Upper lobe of right lung (tissue), 1 donor: ENCODE data around the gene PTPRCAP. TPM values are rescaled to one million over a fixed set of nuclear protein-coding genes. Genes with fewer than 3 reads are reported as not detected.
A peak's percentile ranks its signal among the peaks of the same experiment; 100 is the strongest.
"Not testable (repeated sequence)": the region's sequence is repeated elsewhere in the genome, so short reads cannot be mapped to it uniquely, and the experiment has no call there.

Experiments
- ATAC-seq: fragments of 200-7000 bp; cut with Tn5 transposase; one replicate; pipeline ENCODE4 v1.9.1; 2020; ENCODE audit warnings: mild to moderate bottlenecking, moderate library complexity
- DNase-seq: peaks from one replicate; pipeline ENCODE4 v3.0.0-alpha.2; 2020
- H3K27ac ChIP-seq: fragments of 200-600 bp; one replicate; pipeline ENCODE4 v1.8.0; 2022
- H3K27me3 ChIP-seq: fragments of 200-600 bp; one replicate; pipeline ENCODE4 v1.8.0; 2022; ENCODE audit warnings: mild to moderate bottlenecking
- H3K36me3 ChIP-seq: fragments of 200-600 bp; one replicate; pipeline ENCODE4 v1.8.0; 2022
- H3K4me1 ChIP-seq: fragments of 200-600 bp; one replicate; pipeline ENCODE4 v1.8.0; 2022
- H3K4me3 ChIP-seq: fragments of 200-600 bp; one replicate; pipeline ENCODE4 v1.8.0; 2022; ENCODE audit warnings: mild to moderate bottlenecking
- H3K9me3 ChIP-seq: fragments of 200-600 bp; one replicate; pipeline ENCODE4 v1.8.0; 2022
- intact Hi-C: fragments of 100-400 bp; cut with DNase I; formaldehyde crosslinking; loops from one replicate; pipeline ENCODE4 v1.11.0; 2022
- total RNA-seq: library from RNA; stranded (reverse); fragmentation: NEBNext Ultra II Directional; extraction: Animal tissue kit (Norgen Biotek cat#: 25700); gene quantifications from one replicate; pipeline ENCODE4 v1.2.1, GENCODE V29; 2021
- TF ChIP-seq, protein P1 (sequence below): fragments of 200-600 bp; IDR thresholded peaks from one replicate; pipeline ENCODE4 v1.8.0; 2022; ENCODE audit warnings: antibody characterized with exemption
- donor health status: DM: no; HTN: yes; CAD: no; lungs with severe emphysema.

The PTPRCAP gene
- total RNA-seq, 1 donor from 2014 or later: 17.7 TPM

DNA sequence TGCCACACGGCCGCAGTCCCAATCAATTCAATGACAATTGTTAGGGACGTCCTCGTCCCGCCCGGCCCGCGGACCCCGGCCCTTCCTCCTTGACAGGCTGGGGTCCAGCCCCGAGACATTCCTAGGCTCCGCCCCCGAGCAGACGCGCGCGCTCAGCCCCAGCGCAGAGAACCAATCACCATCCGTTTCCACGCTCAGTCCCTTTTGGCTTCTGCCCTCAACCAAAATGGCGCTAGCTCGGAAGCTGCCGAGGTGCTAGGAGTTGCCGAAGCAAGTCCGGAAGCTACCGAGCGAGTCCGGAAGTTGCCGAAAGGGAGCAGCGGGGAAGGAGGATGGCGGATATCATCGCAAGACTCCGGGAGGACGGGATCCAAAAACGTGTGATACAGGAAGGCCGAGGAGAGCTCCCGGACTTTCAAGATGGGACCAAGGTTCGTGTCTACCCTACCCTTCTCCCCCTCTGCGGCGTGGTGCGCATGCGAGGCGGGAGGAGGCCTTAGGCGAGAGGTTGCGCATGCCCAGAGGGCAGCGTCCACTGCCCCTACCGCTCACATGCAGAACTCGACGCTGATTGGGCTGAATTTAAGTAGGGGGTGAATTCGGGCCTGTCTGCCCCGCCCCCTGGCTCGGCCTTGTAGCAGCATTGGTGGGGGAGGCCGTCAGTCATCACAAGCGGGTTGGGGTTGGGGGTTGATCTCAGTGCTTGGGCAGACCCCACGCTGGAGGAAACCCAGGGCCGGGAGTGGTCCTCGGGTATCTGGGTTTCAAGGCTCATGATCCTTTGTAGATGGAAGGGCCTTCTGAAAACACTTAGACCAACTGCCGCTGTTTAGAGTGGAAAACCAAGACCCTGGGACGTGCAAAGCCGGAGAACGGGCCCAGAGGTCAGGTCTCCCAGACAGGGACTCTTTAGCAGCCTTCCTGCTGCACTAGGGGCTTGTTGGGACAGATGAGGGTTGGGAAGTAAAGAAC, 45.6 kb upstream of the PTPRCAP start, which contains the start of gene AIP:
TSS of gene AIP (plus strand) at position 200 of the 972 bp plus-strand sequence. CDS start at position 333, 133 bp downstream.
- intact Hi-C loops: no loop called here
- Histone ChIP-seq H3K27me3 (no peaks in the 10 kb centered on the region), H3K4me3 (peak within 1 kb of the TSS; percentile 62), H3K27ac (peak within 1 kb of the TSS; percentile 88), H3K36me3 (peaks cover 17% of the 10 kb centered on the region), H3K9me3 (no peaks in the 10 kb centered on the region), H3K4me1 (peaks cover 36% of the 10 kb centered on the region)
- peak; percentile 98 for ATAC-seq
- peak; percentile 97 for DNase-seq
- TF ChIP-seq, protein P1, sequence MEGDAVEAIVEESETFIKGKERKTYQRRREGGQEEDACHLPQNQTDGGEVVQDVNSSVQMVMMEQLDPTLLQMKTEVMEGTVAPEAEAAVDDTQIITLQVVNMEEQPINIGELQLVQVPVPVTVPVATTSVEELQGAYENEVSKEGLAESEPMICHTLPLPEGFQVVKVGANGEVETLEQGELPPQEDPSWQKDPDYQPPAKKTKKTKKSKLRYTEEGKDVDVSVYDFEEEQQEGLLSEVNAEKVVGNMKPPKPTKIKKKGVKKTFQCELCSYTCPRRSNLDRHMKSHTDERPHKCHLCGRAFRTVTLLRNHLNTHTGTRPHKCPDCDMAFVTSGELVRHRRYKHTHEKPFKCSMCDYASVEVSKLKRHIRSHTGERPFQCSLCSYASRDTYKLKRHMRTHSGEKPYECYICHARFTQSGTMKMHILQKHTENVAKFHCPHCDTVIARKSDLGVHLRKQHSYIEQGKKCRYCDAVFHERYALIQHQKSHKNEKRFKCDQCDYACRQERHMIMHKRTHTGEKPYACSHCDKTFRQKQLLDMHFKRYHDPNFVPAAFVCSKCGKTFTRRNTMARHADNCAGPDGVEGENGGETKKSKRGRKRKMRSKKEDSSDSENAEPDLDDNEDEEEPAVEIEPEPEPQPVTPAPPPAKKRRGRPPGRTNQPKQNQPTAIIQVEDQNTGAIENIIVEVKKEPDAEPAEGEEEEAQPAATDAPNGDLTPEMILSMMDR: peak; percentile 33

DNA sequence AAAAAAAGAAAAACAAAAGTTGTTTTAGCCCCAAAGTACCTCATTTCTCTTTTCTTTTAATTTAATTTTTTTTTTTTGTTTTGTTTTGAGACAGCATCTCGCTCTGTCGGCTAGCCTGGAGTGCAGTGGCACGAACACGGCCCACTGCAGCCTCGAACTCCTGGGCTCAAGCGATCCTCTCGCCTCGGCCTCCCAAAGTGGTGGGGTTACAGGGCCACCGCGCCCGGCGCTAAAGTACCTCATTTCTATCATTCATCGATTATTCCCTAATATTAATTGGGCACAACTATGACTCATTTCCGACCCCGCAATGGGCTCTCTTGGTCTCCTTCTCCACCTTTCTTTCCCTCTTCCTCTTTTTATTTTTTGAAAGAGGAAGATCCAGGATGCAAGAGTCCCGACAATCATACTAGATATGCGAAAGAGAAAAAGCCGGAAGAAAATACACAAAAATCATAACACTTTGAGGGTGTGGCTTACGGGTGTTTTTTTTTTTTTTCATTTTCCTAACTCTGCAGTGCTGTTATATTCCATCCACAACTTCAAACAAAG, 44.9 kb upstream of the PTPRCAP start:
- Histone ChIP-seq H3K27ac (peak overlapping the region; percentile 88), H3K27me3 (no peaks in the 10 kb centered on the region), H3K4me3 (peak overlapping the region; percentile 62), H3K9me3 (no peaks in the 10 kb centered on the region), H3K4me1 (peaks cover 36% of the 10 kb centered on the region), H3K36me3 (peaks cover 9% of the 10 kb centered on the region)
- TF ChIP-seq, protein P1: no peak
- ATAC-seq (peak; percentile 3), DNase-seq (no peak)
- intact Hi-C loops: no loop called here

DNA sequence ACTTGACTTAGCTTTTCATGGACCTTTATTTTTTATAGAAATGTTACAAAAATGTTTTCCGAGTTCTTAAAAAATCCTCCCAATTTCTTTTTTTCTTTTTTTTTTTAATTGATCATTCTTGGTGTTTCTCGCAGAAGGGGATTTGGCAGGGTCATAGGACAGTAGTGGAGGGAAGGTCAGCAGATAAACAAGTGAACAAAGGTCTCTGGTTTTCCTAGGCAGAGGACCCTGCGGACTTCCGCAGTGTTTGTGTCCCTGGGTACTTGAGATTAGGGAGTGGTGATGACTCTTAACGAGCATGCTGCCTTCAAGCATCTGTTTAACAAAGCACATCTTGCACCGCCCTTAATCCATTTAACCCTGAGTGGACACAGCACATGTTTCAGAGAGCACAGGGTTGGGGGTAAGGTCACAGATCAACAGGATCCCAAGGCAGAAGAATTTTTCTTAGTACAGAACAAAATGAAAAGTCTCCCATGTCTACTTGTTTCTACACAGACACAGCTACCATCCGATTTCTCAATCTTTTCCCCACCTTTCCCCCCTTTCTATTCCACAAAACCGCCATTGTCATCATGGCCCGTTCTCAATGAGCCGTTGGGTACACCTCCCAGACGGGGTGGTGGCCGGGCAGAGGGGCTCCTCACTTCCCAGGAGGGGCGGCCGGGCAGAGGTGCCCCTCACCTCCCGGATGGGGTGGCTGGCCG, 40.0 kb upstream of the PTPRCAP start:
- H3K4me1 ChIP-seq, H3K27me3 ChIP-seq, DNase-seq, H3K27ac ChIP-seq, H3K36me3 ChIP-seq, H3K4me3 ChIP-seq, H3K9me3 ChIP-seq, ATAC-seq, intact Hi-C loops: not testable (repeated sequence)

DNA sequence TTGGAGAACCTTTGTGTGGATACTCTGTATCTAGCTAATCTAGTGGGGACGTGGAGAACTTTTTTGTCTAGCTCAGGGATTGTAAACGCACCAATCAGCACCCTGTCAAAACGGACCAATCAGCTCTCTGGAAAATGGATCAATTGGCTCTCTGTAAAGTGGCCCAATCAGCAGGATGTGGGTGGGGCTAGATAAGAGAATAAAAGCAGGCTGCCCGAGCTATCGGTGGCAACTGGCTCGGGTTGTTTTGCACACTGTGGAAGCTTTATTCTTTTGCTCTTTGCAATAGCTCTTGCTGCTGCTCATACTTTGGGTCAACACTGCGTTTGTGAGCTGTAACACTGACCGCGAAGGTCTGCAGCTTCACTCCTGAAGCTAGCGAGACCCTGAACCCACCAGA, 39.2 kb upstream of the PTPRCAP start:
- H3K36me3 ChIP-seq, H3K27me3 ChIP-seq, H3K9me3 ChIP-seq, H3K4me1 ChIP-seq, intact Hi-C loops, ATAC-seq, H3K4me3 ChIP-seq, DNase-seq, H3K27ac ChIP-seq: not testable (repeated sequence)

DNA sequence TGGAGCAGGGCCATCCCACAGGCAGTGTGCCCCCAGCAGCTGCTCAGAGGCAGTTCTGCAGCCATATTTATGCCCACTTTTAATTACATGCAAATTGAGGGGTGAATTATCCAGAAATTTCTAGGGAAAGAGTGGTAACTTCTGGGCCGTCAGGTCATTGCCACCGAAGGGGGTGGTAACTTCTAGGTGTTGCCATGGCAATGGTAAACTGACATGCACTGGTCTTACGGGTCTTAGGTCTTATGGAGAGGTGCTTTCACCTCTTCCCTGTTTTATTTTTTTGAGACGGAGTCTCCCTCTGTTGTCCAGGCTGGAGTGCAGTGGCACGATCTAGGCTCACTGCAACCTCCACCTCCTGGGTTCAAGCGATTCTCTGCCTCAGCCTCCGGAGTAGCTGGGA, 35.4 kb upstream of the PTPRCAP start:
- Histone ChIP-seq H3K27ac (no peak overlapping the region), H3K36me3 (no peaks in the 10 kb centered on the region), H3K4me3 (no peak overlapping the region), H3K4me1 (peaks cover 8% of the 10 kb centered on the region), H3K9me3 (no peaks in the 10 kb centered on the region), H3K27me3 (no peaks in the 10 kb centered on the region)
- TF ChIP-seq, protein P1: no peak
- intact Hi-C loops: no loop called here
- ATAC-seq (no peak), DNase-seq (no peak)

DNA sequence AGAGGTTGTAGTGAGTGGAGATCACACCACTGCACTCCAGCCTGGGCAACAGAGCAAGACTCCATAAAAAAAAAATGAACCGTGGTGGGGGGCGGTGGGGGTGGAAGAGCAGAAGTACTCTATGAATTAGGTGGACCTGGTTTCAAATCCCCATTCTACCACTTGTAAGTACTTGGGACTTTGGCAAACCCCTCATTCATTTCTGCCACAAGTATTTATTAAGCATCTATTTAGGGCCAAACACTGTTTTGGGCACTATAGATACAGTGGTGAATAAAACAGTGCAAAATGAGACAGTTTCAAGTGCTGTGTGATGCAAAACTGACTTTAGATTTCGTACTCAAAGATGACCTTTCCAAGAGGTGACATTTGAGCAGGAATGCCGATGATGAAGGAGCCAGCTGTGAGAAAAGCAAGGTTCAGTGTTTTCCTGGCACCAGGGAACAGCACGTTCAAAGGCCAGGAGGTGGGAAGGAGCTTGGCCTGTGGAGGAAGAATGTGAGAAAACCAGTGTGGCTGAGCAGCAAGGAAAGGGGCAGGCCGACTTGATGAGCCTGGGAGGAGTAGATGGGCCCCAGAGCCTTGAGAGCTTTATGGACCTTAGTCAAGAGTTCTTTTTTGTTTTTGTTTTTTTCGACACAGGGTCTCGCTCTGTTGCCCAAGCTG, 33.0 kb upstream of the PTPRCAP start:
- TF ChIP-seq, protein P1: no peak
- no peak overlapping the region for H3K4me3 ChIP-seq
- no peaks in the 10 kb centered on the region for H3K36me3 ChIP-seq
- ATAC-seq (no peak), DNase-seq (no peak)
- intact Hi-C loops: no loop called here
- no peaks in the 10 kb centered on the region for H3K27me3 ChIP-seq
- no peak overlapping the region for H3K27ac ChIP-seq
- H3K4me1 ChIP-seq: peaks cover 18% of the 10 kb centered on the region
- no peaks in the 10 kb centered on the region for H3K9me3 ChIP-seq
